SK-N-SH treated with all-trans-retinoic acid at 6 μM for 48 hours (cell line): Measurements from ENCODE around the gene METTL8.

Experiments used
- SNAI2 ChIP-seq: fragments of 250-450 bp; sonication (Bioruptor Pico); IDR thresholded peaks from 2 replicates; pipeline ENCODE4 v1.5.0; 2020; ENCODE audit warnings: mild to moderate bottlenecking, moderate library complexity
- ZC3H10 ChIP-seq: fragments of 250-450 bp; sonication (Bioruptor Pico); IDR thresholded peaks from 2 replicates; pipeline ENCODE4 v1.5.1; 2021; ENCODE audit warnings: mild to moderate bottlenecking, moderate library complexity

DNA sequence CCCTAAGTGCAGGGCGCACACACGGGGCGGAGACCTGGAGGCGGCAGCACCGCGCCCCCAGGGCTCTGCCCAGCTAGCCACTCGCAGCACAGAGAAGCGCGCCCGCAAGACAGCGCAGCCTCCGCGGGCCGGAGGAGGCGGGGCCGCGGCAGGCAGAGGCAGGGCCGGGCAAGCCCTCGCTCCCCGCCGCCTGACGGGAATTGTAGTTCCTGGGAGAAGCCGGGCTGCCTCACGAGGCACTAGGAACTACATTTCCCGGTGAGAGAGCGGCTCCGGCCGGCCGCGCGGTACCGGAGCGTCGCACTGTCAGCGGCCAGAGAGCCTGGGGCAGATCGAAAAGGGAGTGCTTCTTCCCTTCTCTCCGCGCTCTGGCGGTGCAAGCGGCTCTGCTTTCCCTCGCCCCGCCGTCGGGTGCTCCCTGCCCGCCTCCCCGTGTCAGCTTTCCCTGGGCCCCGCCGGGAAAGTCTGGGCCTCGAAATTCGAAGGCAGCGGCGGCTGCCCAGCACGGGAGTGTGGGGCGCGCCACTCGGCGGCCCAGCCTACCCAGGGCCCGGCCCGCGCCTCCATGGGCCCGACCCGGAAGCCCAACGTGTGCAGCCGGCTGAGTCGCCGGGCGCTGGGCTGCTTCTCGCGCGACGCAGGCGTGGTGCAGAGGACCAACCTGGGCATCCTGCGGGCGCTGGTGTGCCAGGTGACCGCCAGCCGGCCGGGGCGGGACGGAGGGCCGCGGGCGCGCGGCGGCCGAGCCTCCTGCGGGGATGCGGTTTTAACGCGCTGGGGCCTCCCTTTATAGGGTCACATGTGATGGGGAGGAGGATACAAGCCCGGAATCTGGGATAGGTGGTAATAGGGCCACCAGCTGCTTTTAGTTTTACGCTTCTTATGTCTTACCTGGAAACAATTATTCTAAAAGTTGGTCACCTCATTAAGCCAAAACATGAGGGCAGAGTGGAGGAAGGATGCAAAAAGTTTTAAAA lies 511 bp upstream of the METTL8 start, which contains the start of gene DCAF17:
- TF ChIP-seq ZC3H10 (CRISPR knock-in tag) (no peak), SNAI2 (CRISPR knock-in tag) (no peak)
